Measurements from ENCODE around the gene GJB6.

DNA sequence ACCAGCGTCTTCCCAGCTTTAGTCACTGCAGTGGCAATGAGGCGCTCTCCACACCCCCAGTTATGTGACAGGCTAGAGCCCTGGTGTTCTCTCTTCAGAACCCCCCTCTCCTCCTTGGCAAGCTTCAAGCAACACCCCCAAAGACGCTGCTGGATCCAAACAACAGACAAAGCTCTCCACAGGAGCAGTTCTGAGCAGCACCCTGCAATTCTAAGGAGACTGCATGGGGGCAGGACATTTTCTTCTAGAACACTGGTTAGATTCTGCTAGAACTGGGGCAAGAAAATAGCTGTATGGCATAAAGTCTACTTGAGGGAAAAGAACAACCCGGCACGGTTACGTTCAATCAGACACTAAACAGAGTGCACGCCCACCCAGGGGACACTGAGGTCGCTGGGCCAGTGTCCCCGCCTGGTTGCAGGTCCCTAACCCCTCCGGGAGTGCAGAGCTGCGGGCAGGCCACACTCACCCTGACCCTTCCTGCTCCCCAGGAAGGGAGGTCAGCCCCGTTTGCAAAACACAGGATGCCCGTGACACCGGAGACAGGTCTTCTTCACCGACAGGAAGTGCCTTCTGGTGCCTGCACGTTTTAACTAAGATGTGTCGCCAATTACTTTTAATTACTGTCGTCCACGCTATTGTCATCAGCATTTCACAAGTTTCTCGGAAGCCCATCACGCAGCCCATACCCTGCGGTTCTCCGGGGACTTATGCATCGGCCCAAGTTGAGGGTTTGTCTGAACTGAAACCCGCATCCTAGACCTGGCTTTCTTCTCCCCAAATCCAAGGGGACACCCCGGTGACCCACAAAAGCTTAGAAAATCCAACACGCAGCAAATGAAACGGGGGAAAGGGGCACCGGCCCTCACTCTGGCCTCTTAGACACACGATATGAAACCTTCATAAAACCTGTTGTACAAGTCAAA lies 943 bp downstream of the GJB6 start:
- TF ChIP-seq, protein P1, sequence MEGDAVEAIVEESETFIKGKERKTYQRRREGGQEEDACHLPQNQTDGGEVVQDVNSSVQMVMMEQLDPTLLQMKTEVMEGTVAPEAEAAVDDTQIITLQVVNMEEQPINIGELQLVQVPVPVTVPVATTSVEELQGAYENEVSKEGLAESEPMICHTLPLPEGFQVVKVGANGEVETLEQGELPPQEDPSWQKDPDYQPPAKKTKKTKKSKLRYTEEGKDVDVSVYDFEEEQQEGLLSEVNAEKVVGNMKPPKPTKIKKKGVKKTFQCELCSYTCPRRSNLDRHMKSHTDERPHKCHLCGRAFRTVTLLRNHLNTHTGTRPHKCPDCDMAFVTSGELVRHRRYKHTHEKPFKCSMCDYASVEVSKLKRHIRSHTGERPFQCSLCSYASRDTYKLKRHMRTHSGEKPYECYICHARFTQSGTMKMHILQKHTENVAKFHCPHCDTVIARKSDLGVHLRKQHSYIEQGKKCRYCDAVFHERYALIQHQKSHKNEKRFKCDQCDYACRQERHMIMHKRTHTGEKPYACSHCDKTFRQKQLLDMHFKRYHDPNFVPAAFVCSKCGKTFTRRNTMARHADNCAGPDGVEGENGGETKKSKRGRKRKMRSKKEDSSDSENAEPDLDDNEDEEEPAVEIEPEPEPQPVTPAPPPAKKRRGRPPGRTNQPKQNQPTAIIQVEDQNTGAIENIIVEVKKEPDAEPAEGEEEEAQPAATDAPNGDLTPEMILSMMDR (IDR thresholded peaks at IDR 0.05; ENCODE audit: low read depth, low read length, missing input control) = no peak
- no peak for TF ChIP-seq NR2F2 (IDR thresholded peaks at IDR 0.05)
- TF ChIP-seq, protein P2, sequence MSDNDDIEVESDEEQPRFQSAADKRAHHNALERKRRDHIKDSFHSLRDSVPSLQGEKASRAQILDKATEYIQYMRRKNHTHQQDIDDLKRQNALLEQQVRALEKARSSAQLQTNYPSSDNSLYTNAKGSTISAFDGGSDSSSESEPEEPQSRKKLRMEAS (IDR thresholded peaks at IDR 0.05) = no peak
- no peak for TF ChIP-seq FOXA1 (IDR thresholded peaks at IDR 0.05)
- TF ChIP-seq GABPA (IDR thresholded peaks at IDR 0.05 in 1 of 2, conservative IDR thresholded peaks at IDR 0.05 in 1 of 2) = no peak

All from liver (tissue), 3 donors.